Activated CD8-positive, alpha-beta memory T cell treated with anti-CD3 and anti-CD28 coated beads, Interleukin-2, amount 50 U/mL, for 24 hours (primary cell): ENCODE results near the gene GRIK2.

Experiments
- DNase-seq: peaks from one replicate; pipeline ENCODE4 v3.0.0-alpha.2; 2020; ENCODE audit errors: extremely low read depth

The GRIK2 gene

GRCh38 chr6:101878554-101879276 is 485.2 kb downstream of the GRIK2 start:
- DNase-seq = no peak

DNA sequence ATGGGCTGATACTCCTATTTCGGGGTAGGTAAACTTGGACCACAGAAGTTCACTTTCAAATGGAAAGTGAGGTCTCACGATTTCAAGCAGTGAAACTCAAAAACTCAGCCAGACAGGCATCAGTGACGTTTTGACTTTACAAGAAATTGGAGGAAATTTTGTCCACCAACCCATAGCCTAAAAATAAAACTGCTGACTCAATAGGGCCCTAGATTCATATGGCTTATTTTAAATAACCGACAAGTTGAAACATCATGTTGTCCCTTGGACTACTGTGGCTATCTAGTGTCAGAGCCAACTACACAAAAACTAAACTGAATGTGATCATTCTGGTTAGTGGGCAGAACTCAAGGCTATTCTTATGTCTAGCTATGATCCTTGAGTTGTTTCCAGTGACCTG is 486.3 kb downstream of the GRIK2 start:
- no peak for DNase-seq

- DNase-seq = no peak
These were observed 490.0 kb downstream of the GRIK2 start for GRCh38 chr6:101883505-101883904.

DNA sequence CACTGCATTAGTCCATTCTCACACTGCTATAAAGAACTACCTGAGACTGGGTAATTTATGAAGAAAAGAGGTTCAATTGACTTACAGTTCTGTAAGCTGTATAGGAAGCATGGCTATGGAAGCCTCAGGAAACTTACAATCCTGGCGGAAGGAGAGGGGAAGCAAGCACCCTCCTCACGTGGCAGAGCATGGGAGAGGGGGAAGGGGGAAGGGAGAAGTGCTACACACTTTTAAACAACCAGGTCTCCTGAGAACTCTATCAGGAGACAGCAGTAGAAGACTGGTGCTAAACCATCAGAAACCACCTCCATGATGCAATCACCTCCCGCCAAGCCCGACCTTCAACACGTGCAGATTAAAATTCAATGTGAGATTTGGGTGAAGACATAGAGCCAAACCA is 494.0 kb downstream of the GRIK2 start:
- DNase-seq = no peak

GRCh38 chr6:101907356-101908217 is 514.1 kb downstream of the GRIK2 start:
- no peak for DNase-seq

DNA sequence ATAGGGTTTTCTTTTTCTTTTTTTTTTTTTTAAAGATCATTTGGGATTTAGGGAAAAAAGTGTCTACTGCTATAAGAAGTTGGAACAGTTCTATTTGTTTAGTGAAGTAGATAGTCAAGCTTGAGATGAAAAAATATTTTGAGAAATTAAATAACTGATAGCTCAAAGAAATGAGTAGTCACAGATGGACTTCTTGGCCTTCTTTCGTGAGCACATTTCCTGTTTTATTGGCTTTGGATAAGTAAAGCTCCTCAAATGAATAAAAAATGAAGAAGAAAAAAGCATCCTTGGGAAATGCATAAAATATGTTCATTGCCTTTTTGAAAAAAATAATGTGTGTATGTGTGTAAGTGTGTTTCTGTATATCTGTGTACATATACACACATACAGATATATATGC is 515.9 kb downstream of the GRIK2 start:
- DNase-seq = no peak

GRCh38 chr6:101912311-101912710 is 518.8 kb downstream of the GRIK2 start:
- DNase-seq = no peak

DNA sequence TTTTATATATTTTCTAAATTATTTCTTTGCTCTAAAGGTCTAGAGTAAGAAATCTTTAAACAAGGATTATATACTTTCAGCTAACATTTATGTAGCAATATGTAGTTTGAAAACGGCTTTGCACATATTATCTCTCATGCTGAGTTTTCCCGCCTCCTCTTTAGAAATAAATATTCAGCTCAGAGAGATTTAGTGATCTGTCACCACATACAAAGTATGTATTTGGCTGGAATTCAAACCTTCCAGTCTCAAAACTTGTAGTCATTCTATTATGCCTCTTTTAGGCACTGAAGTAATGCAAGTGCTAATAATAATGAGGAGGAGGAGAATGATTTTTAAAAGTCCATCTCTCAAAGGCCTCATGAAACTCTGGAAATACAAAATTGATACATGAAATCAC is 525.0 kb downstream of the GRIK2 start:
- DNase-seq = no peak

GRCh38 chr6:101921829-101922450 is 528.4 kb downstream of the GRIK2 start:
- no peak for DNase-seq

GRCh38 chr6:101926149-101926925 is 532.8 kb downstream of the GRIK2 start:
- DNase-seq = no peak

DNA sequence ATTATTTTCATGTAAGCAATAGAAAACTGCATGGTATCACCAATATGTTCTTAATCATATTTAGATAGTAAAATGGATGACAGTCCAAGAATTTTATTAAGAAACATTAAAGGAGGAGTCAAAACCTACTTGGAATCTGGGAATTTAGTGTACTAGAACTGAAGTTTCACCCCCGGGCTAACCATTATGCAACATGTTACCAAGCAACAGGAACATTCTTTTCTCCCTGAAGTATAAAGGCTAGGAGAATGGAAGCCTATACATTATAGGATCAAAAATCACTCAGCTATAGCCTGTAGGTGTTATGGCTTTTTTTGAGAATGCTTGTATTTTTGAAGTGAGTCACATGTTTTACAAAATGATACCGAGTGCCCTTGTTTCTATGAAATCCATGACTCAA is 538.3 kb downstream of the GRIK2 start:
- no peak for DNase-seq

DNA sequence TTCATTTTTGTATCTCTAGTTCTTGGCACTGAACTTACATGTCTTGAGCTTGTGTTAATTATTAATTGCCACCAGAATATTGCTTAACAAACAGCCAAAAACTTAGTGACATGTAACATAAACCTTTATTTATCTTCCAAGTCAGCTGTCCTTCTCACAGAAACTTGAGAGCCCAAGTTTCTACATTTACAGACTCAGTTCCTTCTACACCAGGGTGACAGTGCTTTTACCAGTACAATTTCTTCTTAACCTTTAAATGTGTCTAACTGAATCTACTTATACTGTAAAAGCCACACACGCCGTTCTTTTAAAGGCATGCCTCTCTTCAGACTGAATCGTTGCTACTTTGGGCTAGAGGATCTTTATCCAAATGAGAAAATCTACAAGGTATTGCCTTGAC is 539.2 kb downstream of the GRIK2 start:
- no peak for DNase-seq

DNA sequence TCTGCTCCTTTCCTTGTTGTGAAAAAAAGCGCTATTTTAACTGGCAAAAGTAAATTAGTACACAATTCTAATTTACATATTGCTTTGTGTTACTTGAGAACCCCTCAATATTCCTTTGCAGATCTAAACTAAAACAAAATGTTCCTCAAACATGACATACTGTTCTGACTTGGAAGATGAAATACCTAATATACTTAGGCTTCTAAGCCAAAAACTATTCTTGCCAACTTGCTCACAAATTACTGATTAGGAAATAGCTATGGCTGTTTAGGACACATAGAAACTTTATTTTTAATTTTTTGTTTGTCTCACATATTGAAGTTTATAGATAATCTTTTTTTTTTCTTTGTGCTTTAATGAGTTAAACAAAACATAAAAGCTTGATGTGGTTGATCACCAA is 542.2 kb downstream of the GRIK2 start:
- no peak for DNase-seq

- DNase-seq = no peak
These were observed 543.0 kb downstream of the GRIK2 start for GRCh38 chr6:101936516-101936915.

- no peak for DNase-seq
These were observed 543.6 kb downstream of the GRIK2 start for GRCh38 chr6:101937108-101937507.

DNA sequence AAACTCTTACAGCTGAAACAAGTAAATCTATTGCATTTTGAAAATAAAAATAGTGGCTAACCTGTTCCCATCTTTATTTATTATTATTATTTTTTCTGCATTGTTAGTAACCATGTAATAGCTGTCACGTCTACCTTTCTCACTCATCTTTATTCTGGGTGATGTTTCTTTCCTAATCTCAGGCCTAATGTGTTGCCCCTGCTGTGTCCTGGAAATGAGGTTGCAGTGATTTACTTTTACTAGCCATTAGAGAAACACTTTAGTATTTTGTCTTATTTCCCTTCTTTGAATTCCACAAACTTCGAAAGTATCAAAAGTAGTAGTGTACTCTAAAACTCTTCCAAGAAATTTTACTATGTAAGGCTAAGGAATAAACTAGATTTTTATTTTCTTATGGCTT is 546.9 kb downstream of the GRIK2 start:
- DNase-seq = no peak

- DNase-seq = no peak
These were observed 563.5 kb downstream of the GRIK2 start for GRCh38 chr6:101956961-101957360.

GRCh38 chr6:101961357-101961756 is 567.8 kb downstream of the GRIK2 start:
- DNase-seq = no peak

- no peak for DNase-seq
These were observed 587.4 kb downstream of the GRIK2 start for GRCh38 chr6:101980924-101981323.

GRCh38 chr6:101986476-101986875 is 593.0 kb downstream of the GRIK2 start:
- no peak for DNase-seq

GRCh38 chr6:101992286-101992685 is 598.8 kb downstream of the GRIK2 start:
- DNase-seq = no peak

DNA sequence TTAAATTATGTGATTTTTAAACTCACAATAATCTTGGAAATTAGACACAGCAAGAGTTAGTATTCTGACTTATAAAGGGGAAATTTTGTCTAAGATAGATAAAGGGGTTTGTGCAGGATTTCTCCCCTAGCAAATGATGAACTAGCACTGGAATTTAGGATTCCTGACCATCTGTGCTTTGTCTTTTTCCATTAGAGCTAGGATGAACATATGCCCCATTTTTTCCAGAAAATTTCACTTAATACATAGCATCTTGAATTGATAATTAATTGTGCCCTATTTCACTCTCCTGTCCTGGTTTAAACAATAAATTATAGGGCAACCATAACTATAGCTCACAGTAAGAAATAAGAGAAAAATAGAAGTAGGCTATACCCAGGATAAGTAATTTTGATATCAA is 601.0 kb downstream of the GRIK2 start:
- no peak for DNase-seq
